ENCODE measurements around the gene ENTHD1.

GRCh38 chr22:39777716-39778454 is 115.7 kb downstream of the ENTHD1 start:
- TF ChIP-seq CTCF (IDR thresholded peaks at IDR 0.05; ENCODE audit: insufficient read depth, low read length, poor library complexity, severe bottlenecking): no peak
- no peak for TF ChIP-seq EZH2phosphoT487 (conservative IDR thresholded peaks at IDR 0.05; ENCODE audit: low read length)

All from SU-DHL-6 (cell line).